Measurements from ENCODE around the gene ETFB.

DNA sequence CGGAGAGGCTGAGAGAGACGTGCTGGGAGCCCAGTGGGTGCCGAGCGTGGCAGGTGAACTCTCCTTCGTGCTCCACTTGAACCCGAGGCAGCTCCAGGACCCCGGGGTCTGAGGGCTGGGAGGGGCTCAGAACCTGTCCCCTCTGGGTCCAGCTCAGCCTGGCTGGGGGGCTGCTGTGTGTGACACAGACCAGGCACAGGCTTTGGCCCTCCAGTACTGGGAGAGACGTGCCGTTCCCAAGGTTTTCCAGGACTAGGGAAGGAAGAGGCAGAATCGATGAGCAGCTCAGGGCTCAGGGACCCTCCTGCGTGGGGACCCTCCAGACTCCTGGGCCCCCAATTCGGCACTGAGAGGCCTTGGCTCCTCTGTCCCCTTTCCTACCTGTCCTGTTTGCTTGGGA is 49.0 kb upstream of the ETFB start:
- TF ChIP-seq POLR2A (IDR thresholded peaks at IDR 0.05) (no peak), CTCF (IDR thresholded peaks at IDR 0.05) (no peak)
